COLO829 (cell line): ENCODE measurements around the gene ST8SIA3.
"Not testable (repeated sequence)": the region's sequence is repeated elsewhere in the genome, so short reads cannot be mapped to it uniquely, and the experiment has no call there.

Experiments used
- DNase-seq: peaks from one replicate; pipeline ENCODE4 v3.0.0; 2012; ENCODE audit warnings: low spot score

Gene ST8SIA3

DNA sequence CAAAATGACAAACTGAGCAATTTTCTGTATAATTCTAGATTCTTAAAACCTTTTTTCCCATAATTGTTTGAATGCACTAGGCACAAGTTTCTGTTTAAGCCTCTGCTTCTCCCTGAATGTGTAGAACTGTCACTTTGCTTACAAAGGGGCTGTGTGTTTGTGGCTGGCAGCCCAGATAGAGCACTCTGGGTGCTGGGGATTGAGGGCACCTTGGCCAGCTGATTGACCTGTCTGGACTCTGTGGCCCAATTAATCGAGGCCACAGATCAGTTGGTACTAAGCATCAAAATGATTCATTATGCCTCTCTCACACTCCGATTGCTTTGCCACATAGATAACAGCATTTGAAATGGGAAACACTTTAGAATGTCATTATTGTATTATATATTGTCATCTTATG, 12.1 kb downstream of the ST8SIA3 start:
- DNase-seq = no peak

DNA sequence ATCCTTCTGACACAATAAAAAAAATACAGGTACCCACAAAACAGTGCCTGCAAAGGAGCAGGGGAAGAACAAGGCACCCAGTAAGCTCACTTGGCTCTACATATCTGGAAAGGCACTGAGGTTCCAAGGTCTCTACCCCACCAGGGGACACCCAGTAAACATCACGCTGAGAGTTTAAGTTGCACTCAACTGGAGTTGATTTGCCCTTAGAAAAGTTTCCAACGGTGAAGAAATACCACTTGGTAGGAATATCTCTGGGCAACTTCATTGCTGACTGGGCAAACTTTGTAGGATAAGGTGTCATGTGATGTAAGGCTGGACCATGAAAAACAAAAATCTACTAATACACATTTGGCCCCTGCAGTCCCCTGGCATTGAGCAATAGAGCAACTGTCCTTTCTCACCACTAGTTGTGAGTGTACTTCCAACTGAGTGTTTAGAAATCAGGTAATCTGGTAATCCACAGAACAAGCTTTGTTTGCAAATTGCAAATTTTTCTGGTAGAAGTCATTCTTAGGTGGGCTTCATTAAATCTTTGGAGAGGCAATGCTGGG, 14.2 kb downstream of the ST8SIA3 start:
- no peak for DNase-seq

DNA sequence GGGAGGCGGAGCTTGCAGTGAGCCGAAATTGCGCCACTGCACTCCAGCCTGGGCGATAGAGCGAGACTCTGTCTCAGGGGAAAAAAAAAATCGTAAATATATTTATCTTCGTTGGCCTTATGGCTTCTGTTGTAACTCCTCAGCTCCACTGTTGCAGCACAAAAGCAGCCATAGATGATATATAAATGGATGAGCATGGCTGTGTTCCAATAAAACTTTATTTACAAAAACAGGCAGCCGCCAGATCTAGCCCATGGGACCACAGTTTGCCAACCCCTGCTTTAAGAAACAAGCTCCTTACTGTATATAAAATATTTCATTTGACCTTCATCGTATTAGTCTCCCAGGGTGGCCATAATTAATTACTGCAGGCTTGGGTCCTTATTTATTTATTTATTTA, 20.1 kb downstream of the ST8SIA3 start:
- DNase-seq = no peak

DNA sequence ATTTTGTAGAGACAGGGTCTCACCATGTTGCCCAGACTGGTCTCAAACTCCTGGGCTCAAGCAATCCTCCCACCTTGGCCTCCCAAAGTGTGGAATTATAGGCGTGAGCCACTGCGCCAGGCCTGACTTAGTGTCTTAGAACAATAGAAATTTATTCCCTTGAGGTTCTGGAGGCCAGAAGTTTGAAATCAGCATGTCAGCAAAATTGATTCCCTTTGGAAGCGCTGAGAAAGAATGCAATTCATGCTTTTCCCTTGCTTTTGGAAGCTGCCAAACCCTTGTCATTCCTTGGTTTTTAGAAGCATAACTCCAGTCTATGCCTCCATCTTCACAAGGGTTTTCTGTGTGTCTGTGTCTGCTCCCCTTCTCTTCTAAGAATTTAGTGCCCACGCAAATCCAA, 20.7 kb downstream of the ST8SIA3 start:
- DNase-seq = no peak

DNA sequence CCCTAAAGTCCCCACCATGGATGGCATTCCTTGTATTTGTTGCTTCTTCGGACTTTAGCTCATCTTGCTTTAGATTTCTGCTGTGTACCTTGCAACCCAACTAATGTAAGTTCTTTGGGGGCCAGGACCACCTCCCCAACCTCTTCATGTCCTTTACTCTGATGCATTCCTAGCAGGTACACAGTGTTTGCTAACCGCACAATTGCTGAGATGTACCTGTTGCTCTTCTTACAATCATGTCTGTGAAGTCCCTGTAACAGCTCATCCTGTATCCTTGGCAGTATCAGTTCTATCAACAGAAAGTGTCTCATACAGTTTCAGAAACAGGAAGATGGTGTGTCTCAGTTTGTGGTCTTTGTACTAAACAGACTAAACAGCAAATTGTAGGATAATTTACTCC, 24.1 kb downstream of the ST8SIA3 start:
- DNase-seq = no peak

DNA sequence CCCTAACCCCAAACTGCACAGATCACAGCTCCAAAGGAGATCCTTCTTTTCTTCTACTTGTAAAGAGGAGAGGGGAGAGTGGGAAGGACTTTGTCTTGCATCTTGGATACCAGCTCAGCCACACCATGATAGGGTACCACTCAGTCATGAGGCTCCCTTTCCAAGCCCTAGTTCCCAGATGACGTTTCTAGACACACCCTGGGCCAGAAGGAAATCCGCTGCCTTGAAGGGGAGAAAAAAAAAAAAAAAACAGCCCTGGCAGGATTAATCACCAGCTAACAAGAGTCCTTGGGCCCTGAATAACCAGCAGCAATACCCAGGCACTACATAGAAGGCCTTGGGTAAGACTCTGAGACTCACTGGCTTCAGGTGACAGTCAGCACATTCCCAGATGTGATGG, 36.9 kb downstream of the ST8SIA3 start:
- DNase-seq = no peak

DNA sequence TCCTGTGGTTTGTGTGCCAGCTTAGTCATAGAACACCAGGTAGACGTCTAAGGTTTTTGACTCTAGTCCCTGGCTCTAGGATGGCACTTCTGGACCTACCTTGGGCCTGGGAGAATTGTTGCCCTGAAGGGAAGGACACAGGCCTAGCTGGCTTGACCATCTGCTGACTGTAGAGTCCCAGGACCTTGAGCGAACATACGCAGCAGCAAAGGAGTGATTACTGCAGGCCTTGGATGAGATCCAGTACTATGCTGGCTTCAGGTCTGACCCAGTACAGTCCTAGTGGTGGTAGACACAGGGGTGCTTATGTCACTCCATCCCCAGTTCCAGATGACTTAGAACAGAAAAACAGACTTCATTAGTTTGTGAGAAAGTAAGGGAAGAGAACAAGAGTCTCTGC, 37.7 kb downstream of the ST8SIA3 start:
- no peak for DNase-seq

DNA sequence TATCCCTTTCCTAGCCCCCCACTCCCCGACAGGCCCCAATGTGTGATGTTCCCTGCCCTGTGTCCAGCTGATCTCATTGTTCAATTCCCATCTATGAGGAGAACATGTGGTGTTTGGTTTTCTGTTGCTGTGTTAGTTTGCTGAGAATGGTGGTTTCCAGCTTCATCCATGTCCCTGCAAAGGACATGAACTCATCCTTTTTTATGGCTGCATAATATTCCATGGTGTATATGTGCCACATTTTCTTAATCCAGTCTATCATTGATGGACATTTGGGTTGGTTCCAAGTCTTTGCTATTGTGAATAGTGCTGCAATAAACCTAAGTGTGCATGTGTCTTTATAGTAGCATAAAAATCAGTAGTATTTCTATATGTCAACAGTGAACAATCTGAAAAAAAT, 42.4 kb downstream of the ST8SIA3 start:
- DNase-seq = not testable (repeated sequence)

DNA sequence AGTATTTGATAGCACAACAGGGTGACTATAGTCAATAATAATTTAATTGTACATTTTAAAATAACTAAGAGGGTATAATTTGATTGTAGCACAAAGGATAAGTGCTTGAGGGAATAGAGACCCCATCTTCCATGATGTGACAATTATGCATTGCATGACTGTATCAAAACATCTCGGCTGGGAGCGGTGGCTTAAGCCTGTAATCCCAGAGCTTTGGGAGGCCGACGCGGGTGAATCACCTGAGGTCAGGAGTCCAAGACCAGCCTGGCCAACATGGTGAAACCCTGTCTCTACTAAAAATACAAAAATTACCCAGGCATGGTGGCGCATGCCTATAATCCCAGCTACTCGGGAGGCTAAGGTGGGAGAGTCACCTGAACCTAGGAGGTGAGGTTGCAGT, 44.5 kb downstream of the ST8SIA3 start:
- DNase-seq = not testable (repeated sequence)

DNA sequence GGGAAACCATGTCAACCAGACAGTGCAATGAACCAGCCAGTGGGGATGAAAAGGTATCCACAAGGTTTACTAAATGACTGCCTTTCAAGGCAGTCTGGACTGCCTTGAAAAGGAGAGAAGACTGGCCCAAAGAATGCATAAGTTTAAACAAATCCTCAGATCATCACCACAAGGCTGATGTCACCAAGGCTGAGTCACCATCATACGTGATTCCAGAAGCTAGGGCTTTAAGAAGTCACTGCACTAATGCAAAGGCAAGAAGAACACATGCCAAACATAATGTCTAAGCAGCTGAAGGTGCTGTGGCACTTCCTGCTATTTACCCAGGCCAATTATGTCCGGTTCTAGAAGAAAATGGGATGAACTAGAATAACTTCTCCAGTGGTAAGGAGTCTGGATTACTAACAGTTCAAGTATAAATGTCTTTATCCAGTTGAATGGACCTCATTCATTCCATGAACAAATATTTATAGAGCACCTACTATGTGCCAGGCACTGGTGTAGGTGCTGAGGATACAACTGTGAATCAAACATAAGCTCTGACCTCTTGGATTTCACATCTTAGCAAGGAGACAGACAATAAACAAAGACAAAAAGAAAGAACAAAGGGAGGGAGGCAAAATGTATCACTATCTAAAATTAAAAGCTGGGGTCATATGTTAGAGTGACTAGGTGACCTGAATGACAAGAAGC, 45.2 kb downstream of the ST8SIA3 start:
- no peak for DNase-seq

DNA sequence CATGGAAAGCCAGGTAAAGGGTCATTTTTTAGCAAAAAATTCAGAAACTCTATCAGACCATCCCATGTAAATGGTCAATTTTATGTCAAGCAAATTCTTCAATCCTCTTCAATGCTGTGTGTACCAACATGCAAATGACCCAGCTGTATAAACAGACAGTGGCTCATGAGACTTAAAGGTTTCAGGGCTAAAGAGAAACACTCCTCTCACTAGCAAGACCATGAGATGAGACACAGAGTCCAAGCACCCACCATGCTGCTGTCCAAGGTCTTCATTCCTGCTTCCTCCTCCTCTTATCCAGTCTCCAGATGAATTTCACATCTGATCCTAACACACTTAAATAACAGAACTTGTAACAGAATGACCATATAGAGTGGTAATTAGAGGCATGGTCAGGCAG, 52.0 kb downstream of the ST8SIA3 start:
- no peak for DNase-seq

DNA sequence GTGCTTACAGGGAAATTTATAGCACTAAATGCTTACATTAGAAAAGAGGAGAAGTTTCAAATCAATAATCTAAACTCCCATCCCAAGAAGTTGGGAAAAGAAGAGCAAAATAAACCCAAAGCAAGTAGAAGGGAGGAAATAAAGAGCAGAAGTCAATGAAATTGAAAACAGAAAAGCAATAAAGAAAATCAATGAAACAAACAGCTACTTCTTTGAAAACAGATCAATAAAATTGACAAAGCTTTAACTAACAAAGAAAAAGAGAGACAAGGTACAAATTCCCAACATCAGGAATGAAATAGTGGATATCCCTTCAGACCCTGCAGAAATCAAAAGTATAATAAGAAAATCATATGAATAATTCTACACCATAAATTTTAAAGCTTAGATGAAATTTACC, 57.3 kb downstream of the ST8SIA3 start:
- DNase-seq = no peak

DNA sequence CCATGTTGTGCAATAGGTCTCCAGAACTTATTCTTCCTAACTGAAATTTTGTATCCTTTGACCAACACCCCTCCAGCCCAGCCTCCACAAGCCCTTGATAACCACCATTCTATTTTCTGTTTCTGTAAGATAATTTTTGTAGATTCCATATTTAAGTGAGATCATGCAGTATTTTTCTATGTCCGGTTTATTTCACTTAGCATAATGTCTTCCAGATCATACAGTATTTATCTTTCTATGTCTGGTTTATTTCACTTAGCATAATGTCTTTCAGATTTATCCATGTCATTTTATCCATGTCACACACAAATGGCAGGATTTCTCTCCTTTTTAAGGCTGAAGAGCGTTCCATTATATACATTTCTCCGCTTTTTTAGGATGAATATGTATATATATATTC, 58.4 kb downstream of the ST8SIA3 start:
- DNase-seq = no peak

DNA sequence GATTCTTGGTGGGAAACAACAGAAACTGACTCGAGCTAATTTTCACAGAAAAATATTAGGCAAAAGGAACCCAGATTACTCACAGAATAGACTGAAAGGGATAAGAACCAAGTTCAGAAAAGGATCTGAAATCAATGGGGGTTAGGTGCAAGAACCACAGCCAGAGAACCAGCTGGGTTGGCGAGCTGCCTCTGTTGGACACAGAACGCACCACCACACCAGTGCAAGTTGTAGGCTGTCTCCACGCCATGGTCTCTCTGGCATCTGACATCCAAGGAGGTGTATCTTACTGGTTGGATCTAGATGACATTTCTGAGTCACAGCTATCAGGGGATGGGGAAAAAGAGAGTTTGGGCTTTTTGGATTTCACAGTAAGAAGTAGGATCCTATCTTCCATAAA, 64.2 kb downstream of the ST8SIA3 start:
- DNase-seq = no peak
